ENCODE results near the gene GPN2.
"Not testable (repeated sequence)": the region's sequence is repeated elsewhere in the genome, so short reads cannot be mapped to it uniquely, and the experiment has no call there.

Gene GPN2

GRCh38 chr1:26900001-26900814 is 10.1 kb upstream of the GPN2 start, which contains the start of gene GPATCH3:
GPATCH3 (minus strand) TSS chr1:26900467; CDS start chr1:26900442, 25 bp downstream.
- DNase-seq: peak; percentile 91

DNA sequence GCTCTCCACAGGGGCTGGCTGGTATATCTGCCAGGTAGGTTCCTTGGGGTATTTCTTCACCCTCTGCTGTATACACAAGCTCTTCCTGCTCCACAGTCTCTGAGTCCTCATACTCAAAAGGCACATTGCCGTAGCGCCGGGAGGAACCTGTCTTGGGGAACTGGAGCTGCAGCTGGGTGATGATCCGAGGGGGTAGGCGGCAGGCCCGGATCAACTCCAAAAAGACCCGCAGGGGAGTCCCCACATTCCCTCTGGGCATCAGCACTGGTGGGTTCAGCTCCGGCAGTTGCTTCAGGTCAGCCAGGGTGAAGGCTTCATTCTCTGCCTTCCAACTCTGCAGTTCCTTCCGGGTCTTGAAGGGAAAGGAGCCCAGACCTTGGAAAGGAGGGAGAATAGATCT is 7.3 kb upstream of the GPN2 start:
- no peak for DNase-seq

GRCh38 chr1:26894263-26894662 is 4.2 kb upstream of the GPN2 start:
- DNase-seq: no peak

DNA sequence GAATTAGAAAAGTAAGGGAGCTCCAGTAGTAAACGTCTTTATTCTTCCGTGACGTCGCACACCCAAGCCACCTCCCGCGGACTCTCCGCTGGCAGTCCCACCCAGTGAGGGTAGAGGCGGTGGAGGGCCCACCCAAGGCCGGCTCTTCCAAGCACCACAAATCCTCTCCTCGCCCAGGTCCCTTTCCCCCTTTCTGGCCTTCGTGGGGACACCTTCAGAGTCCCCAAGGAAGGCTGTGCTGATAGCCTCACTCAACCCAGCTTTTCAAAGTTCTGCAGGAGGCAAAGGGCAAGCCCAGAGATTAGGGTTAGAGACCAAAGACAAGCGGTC is 349 bp upstream of the GPN2 start:
- no peak for DNase-seq

DNA sequence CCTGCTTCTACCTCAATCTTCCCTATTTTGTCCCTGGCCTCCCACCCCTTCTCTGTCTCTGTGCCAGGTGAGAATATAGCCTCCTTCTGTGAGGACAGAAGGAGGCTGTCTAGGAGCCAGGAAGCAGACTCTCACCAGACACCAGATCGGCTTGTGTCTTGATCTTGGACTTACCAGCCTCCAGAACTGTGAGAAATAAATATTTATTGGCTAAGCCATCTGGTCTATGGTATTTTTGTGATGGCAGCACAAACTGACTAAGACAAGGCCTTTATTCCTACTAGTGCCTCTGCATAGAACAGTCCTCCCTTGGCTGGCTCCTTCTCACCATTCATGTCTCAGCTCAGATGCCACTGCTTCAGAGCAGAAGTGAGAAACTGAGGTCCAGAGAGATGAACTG is 1.9 kb downstream of the GPN2 start:
- DNase-seq: no peak

- peak; percentile 25 for DNase-seq
These were observed 3.0 kb downstream of the GPN2 start for GRCh38 chr1:26887125-26887524.

- no peak for DNase-seq
These were observed 7.2 kb downstream of the GPN2 start for GRCh38 chr1:26882696-26883463.

DNA sequence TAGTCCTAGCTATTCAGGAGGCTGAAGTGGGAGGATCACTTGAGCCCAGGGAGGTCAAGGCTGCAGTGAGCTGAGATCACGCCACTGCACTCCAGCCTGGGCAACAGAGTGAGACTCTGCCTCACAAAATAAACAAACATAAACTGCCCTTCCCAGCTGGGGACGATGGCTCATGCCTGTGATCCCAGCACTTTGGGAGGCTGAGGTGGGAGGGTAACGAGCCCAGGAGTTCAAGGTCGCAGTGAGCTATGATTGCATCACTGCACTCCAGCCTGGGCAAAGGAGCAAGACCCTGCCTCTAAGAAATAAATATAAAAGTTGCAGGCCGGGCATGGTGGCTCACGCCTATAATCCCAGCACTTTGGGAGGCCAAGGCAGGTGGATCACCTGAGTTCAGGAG is 8.5 kb downstream of the GPN2 start:
- not testable (repeated sequence) for DNase-seq

- no peak for DNase-seq
These were observed 10.3 kb downstream of the GPN2 start for GRCh38 chr1:26879793-26880192.

DNA sequence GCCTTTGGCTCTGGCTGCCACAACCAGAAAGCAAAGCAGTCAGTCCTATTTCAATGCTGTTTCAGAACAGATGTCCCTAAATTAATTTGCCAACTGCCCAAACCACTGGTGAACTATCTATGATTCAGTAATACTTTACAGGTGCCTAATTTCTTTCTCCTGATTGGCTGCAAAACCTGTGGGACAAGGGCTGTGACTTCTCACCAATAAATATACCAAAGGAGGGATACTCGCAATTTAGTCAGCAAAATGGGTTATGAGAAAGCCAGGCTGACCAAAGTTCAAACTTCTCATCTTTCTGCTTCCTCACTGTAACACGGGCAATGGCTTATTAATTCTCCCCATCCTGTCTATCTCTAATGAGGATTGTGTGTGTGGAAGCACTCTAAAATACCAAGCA is 12.8 kb downstream of the GPN2 start:
- no peak for DNase-seq

DNA sequence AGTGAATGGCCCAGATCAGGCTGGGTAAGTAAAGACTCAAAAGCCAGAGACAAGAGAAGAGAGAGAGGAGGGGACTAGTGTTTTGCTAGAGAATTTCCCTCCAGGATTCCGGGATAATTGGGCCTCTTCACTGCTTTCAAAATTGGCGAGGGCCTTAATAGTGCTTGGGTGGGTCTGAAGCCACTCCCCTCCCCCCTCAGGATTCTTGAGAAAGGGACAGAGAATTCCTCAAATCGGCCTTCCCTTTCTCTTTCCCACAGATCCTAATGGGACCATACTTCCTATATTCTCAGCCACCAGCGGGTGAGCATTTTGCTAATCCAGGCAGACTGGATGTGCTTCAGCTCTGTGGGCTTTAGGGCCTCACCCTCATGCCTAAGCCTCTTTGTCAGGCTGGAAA is 15.2 kb downstream of the GPN2 start:
- no peak for DNase-seq

DNA sequence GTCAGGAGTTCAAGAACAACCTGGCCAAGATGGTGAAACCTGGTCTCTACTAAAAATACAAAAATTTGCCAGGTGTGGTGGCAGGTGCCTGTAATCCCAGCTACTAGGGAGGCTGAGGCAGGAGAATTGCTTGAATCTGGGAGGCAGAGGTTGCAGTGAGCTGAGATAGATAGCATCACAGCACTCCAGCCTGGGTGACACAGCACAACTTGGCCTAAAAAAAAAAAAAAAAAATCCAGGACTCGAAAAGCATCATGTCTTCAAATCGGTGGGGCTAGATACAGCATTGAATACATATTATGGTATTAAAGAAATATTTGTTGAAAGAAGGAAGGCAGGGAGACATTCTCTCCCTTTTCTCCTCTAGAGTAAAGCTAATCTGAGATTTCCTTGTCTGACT is 17.0 kb downstream of the GPN2 start:
- not testable (repeated sequence) for DNase-seq

- peak; percentile 96 for DNase-seq
These were observed 25.2 kb downstream of the GPN2 start for GRCh38 chr1:26864610-26865480.

- DNase-seq: no peak
These were observed 26.4 kb downstream of the GPN2 start for GRCh38 chr1:26863685-26864077.

DNA sequence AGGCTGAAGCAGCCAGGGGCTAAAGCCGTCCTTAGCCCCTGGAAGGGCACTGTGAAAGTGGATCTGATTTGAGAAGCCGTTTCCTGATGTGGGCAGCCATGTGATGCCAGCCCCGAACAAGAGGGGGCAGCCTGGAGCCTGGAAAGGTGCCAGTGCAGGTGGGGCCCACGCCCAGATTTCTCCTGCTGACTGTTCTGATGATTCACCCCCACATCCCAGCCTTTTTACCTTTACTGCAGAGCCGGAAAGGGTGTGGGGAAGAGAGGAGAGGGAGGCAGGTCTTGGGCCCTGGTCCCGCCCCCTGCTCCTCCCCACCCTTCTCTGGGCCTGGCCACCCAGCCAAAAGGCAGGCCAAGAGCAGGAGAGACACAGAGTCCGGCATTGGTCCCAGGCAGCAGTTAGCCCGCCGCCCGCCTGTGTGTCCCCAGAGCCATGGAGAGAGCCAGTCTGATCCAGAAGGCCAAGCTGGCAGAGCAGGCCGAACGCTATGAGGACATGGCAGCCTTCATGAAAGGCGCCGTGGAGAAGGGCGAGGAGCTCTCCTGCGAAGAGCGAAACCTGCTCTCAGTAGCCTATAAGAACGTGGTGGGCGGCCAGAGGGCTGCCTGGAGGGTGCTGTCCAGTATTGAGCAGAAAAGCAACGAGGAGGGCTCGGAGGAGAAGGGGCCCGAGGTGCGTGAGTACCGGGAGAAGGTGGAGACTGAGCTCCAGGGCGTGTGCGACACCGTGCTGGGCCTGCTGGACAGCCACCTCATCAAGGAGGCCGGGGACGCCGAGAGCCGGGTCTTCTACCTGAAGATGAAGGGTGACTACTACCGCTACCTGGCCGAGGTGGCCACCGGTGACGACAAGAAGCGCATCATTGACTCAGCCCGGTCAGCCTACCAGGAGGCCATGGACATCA is 27.1 kb downstream of the GPN2 start, which contains the start of gene SFN:
SFN (plus strand) TSS at position 369 of the 904 bp plus-strand sequence; CDS start at position 433, 64 bp downstream.
- peak; percentile 60 for DNase-seq

- DNase-seq: no peak
These were observed 28.1 kb downstream of the GPN2 start for GRCh38 chr1:26861889-26862378.

- DNase-seq: no peak
These were observed 28.8 kb downstream of the GPN2 start for GRCh38 chr1:26861286-26861701.

- no peak for DNase-seq
These were observed 31.0 kb downstream of the GPN2 start for GRCh38 chr1:26858891-26859640.

GRCh38 chr1:26858160-26858559 is 31.9 kb downstream of the GPN2 start:
- no peak for DNase-seq

DNA sequence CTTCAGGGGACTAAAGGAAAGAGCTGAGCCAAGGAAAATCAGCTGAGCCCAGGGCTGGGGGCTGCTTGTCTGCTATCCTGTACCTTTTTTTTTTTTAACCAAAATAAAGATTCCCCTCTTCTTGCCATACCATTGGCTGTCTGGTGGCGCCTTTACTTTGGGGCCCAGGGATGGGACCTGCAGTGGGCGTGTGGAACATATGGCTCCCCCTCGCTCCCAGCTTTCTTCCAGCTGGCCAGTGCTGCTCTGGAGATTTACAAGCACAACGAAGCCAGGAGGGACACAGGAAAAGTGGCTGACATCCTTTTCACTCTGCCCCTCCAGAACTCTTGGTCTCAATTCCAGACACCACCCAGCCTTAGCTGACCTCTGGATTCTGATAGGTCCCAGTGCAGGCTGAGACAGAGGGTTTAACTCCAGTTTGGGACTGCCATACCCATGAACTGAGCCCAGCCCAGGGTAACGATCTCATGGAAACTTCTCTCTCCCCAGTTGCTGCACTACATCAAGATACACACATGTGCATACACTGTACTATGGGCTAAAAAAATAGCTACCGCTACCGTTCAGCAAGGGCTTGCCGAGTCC is 32.5 kb downstream of the GPN2 start:
- DNase-seq: no peak

All from CD4-positive, alpha-beta T cell treated with Interleukin-21 for 1 hour (primary cell).